Glutamatergic neuron (in vitro differentiated cells): ENCODE results near the gene CLSTN1. TPM values are rescaled to one million over a fixed set of nuclear protein-coding genes. Genes with fewer than 3 reads are reported as not detected.

Experiments used
- DNase-seq: peaks from one replicate; pipeline ENCODE4 v3.0.0; 2022
- H3K27ac Mint-ChIP-seq: one replicate; pipeline ENCODE4 v1.8.0; 2020; ENCODE audit warnings: mild to moderate bottlenecking, mixed read lengths, inconsistent platforms; ENCODE audit not compliant: unreplicated experiment
- H3K27me3 Mint-ChIP-seq: one replicate; pipeline ENCODE4 v1.8.0; 2020; ENCODE audit warnings: mild to moderate bottlenecking, moderate library complexity, mixed read lengths, inconsistent platforms; ENCODE audit not compliant: unreplicated experiment
- H3K36me3 Mint-ChIP-seq: one replicate; pipeline ENCODE4 v1.8.0; 2020; ENCODE audit warnings: mild to moderate bottlenecking, mixed read lengths, inconsistent platforms; ENCODE audit not compliant: unreplicated experiment
- H3K4me1 Mint-ChIP-seq: one replicate; pipeline ENCODE4 v1.8.0; 2020; ENCODE audit warnings: mild to moderate bottlenecking, low read depth, mixed read lengths, inconsistent platforms; ENCODE audit not compliant: unreplicated experiment
- H3K4me3 Mint-ChIP-seq: one replicate; pipeline ENCODE4 v1.8.0; 2020; ENCODE audit warnings: mild to moderate bottlenecking, mixed read lengths, inconsistent platforms; ENCODE audit not compliant: unreplicated experiment
- H3K9me3 Mint-ChIP-seq: one replicate; pipeline ENCODE4 v1.8.0; 2020; ENCODE audit warnings: mild to moderate bottlenecking, moderate library complexity, mixed read lengths, inconsistent platforms; ENCODE audit not compliant: unreplicated experiment
- CTCF ChIP-seq: fragments of 200-600 bp; sonication (generic); IDR thresholded peaks from one replicate; pipeline ENCODE4 v1.5.0; 2021; ENCODE audit not compliant: partially characterized antibody, unreplicated experiment
- total RNA-seq: library from RNA; stranded (reverse); fragmentation: NEBNext Ultra II Directional; extraction: Animal tissue kit (Norgen Biotek cat#: 25700); gene quantifications from one replicate; pipeline ENCODE4 v1.2.1, GENCODE V29; 2021; ENCODE audit not compliant: unreplicated experiment

The CLSTN1 gene
- total RNA-seq, 1 donor from 2014 or later: 139 TPM

GRCh38 chr1:9859281-9860014 lies 35.7 kb upstream of the CLSTN1 start:
- no peak for DNase-seq
- peaks cover 9% of the 10 kb centered on the region for H3K27me3 Mint-ChIP-seq

GRCh38 chr1:9858293-9859035 lies 34.7 kb upstream of the CLSTN1 start:
- H3K36me3 Mint-ChIP-seq: peaks cover 14% of the 10 kb centered on the region
- no peak for DNase-seq
- peak overlapping the region; percentile 48 for H3K27ac Mint-ChIP-seq
- no peak overlapping the region for H3K4me3 Mint-ChIP-seq
- no peak for TF ChIP-seq CTCF
- peaks cover 18% of the 10 kb centered on the region for H3K9me3 Mint-ChIP-seq
- peaks cover 9% of the 10 kb centered on the region for H3K27me3 Mint-ChIP-seq
- peaks cover 25% of the 10 kb centered on the region for H3K4me1 Mint-ChIP-seq

More at GRCh38 chr1:9859281-9860014, 35.7 kb upstream of the CLSTN1 start:
- Mint-ChIP-seq H3K4me3 (no peak overlapping the region), H3K36me3 (peaks cover 10% of the 10 kb centered on the region), H3K9me3 (peaks cover 13% of the 10 kb centered on the region), H3K27ac (no peak overlapping the region), H3K4me1 (peaks cover 23% of the 10 kb centered on the region)
- TF ChIP-seq CTCF: no peak

- no peak for DNase-seq
- Mint-ChIP-seq H3K27ac (no peak overlapping the region), H3K4me1 (peaks cover 9% of the 10 kb centered on the region)
These were observed 31.4 kb upstream of the CLSTN1 start for GRCh38 chr1:9855186-9855585.

GRCh38 chr1:9853249-9853595 lies 29.5 kb upstream of the CLSTN1 start:
- Mint-ChIP-seq H3K27ac (peak overlapping the region; percentile 93), H3K4me1 (peaks cover 10% of the 10 kb centered on the region), H3K4me3 (no peak overlapping the region), H3K9me3 (peaks cover 5% of the 10 kb centered on the region), H3K27me3 (peaks cover 5% of the 10 kb centered on the region), H3K36me3 (peaks cover 11% of the 10 kb centered on the region)
- TF ChIP-seq CTCF: no peak
- DNase-seq: no peak

More at GRCh38 chr1:9855186-9855585, 31.4 kb upstream of the CLSTN1 start:
- peaks cover 11% of the 10 kb centered on the region for H3K9me3 Mint-ChIP-seq
- TF ChIP-seq CTCF: no peak
- H3K4me3 Mint-ChIP-seq: no peak overlapping the region
- H3K27me3 Mint-ChIP-seq: peaks cover 7% of the 10 kb centered on the region
- H3K36me3 Mint-ChIP-seq: peaks cover 15% of the 10 kb centered on the region
